Upper lobe of left lung (tissue), 4 donors: Measurements from ENCODE around the gene ITSN2.

Experiments used
- CTCF ChIP-seq, 6 experiments: fragments of 450-650 bp in 4 of 6; fragments of 200-600 bp in 2 of 6; sonication (generic) in 2 of 6; IDR thresholded peaks; one replicate each; pipeline ENCODE4 v1.5.1; 2016 to 2019; ENCODE audit warnings: antibody characterized with exemption in 6 of 6
- EP300 ChIP-seq, 4 donors: sonication (generic); formaldehyde crosslinking; IDR thresholded peaks; one replicate each; pipeline ENCODE4 v1.5.1; 2017; ENCODE audit warnings: antibody characterized with exemption in 4 of 4, control low read depth in 2 of 4
- POLR2A ChIP-seq, 4 donors: fragments of 450-650 bp; IDR thresholded peaks; one replicate each; pipeline ENCODE4 v1.5.1; 2016 to 2017; ENCODE audit warnings: antibody characterized with exemption in 4 of 4, mild to moderate bottlenecking in 2 of 4

- TF ChIP-seq EP300 (IDR thresholded peaks at IDR 0.05) (no peak), CTCF (IDR thresholded peaks at IDR 0.05) (no peak), POLR2A (IDR thresholded peaks at IDR 0.05) (no peak)
These were observed 118.8 kb downstream of the ITSN2 start for GRCh38 chr2:24241528-24241927.
